ENCODE data around the gene TMED9. TPM values are rescaled to one million over a fixed set of nuclear protein-coding genes. Genes with fewer than 3 reads are reported as not detected.
A peak's percentile ranks its signal among the peaks of the same experiment; 100 is the strongest.
"Not testable (repeated sequence)": the region's sequence is repeated elsewhere in the genome, so short reads cannot be mapped to it uniquely, and the experiment has no call there.

Gene TMED9
- 310 and 483 TPM in 2 replicates for total RNA-seq (2014; rRNA removed; shearing (Covaris generic); ENCODE audit: low replicate concordance)

GRCh38 chr5:177592010-177592834 is at the start of gene TMED9:
TMED9 (plus strand) TSS chr5:177592203; CDS start chr5:177592215, 12 bp downstream.
- Histone ChIP-seq H3K36me3 (peaks cover 47% of the 10 kb centered on the region), H3K4me3 (peak within 1 kb of the TSS; percentile 88), H3K9me3 (no peaks in the 10 kb centered on the region), H3K27me3 (peaks cover 40% of the 10 kb centered on the region)
- peak; percentile 90 for DNase-seq

GRCh38 chr5:177542816-177543465 is 49.1 kb upstream of the TMED9 start:
- Histone ChIP-seq H3K4me3 (no peak overlapping the region), H3K9me3 (peaks cover 17% of the 10 kb centered on the region), H3K36me3 (peaks cover 49% of the 10 kb centered on the region)

GRCh38 chr5:177545487-177546257 is 46.3 kb upstream of the TMED9 start:
- H3K27me3 ChIP-seq = no peaks in the 10 kb centered on the region
- peaks cover 17% of the 10 kb centered on the region for H3K9me3 ChIP-seq
- peak; percentile 64 for DNase-seq
- no peak overlapping the region for H3K4me3 ChIP-seq
- peaks cover 49% of the 10 kb centered on the region for H3K36me3 ChIP-seq

More at GRCh38 chr5:177542816-177543465, 49.1 kb upstream of the TMED9 start:
- no peak for DNase-seq
- H3K27me3 ChIP-seq = no peaks in the 10 kb centered on the region

GRCh38 chr5:177546258-177546741 is 45.7 kb upstream of the TMED9 start:
- Histone ChIP-seq H3K4me3 (no peak overlapping the region), H3K36me3 (peaks cover 51% of the 10 kb centered on the region), H3K9me3 (peaks cover 17% of the 10 kb centered on the region), H3K27me3 (no peaks in the 10 kb centered on the region)
- DNase-seq = peak; percentile 92

GRCh38 chr5:177547736-177548135 is 44.3 kb upstream of the TMED9 start:
- Histone ChIP-seq H3K36me3 (peaks cover 57% of the 10 kb centered on the region), H3K9me3 (peaks cover 17% of the 10 kb centered on the region), H3K27me3 (no peaks in the 10 kb centered on the region), H3K4me3 (no peak overlapping the region)
- no peak for DNase-seq

GRCh38 chr5:177548495-177548894 is 43.5 kb upstream of the TMED9 start:
- Histone ChIP-seq H3K9me3 (peaks cover 17% of the 10 kb centered on the region), H3K36me3 (peaks cover 57% of the 10 kb centered on the region), H3K4me3 (no peak overlapping the region), H3K27me3 (no peaks in the 10 kb centered on the region)
- no peak for DNase-seq

- Histone ChIP-seq H3K4me3 (no peak overlapping the region), H3K9me3 (peaks cover 7% of the 10 kb centered on the region), H3K36me3 (peaks cover 40% of the 10 kb centered on the region), H3K27me3 (no peaks in the 10 kb centered on the region)
- DNase-seq = no peak
Measured at GRCh38 chr5:177550122-177550521, 41.9 kb upstream of the TMED9 start.

- peak; percentile 25 for DNase-seq
- no peaks in the 10 kb centered on the region for H3K27me3 ChIP-seq
- H3K4me3 ChIP-seq = peak overlapping the region; percentile 84
- H3K36me3 ChIP-seq = peaks cover 34% of the 10 kb centered on the region
- no peaks in the 10 kb centered on the region for H3K9me3 ChIP-seq
Measured at GRCh38 chr5:177552839-177553455, 39.1 kb upstream of the TMED9 start.

GRCh38 chr5:177553671-177554429 is 38.2 kb upstream of the TMED9 start:
- H3K9me3 ChIP-seq = no peaks in the 10 kb centered on the region
- peaks cover 1% of the 10 kb centered on the region for H3K27me3 ChIP-seq
- DNase-seq = peak; percentile 51

GRCh38 chr5:177554474-177555111 is 37.4 kb upstream of the TMED9 start, which contains the start of gene FAM193B:
FAM193B (minus strand) TSS chr5:177554563; CDS start chr5:177554458, 105 bp downstream.
- H3K36me3 ChIP-seq = peaks cover 33% of the 10 kb centered on the region
- peak within 1 kb of the TSS; percentile 84 for H3K4me3 ChIP-seq
- no peaks in the 10 kb centered on the region for H3K9me3 ChIP-seq
- peaks cover 4% of the 10 kb centered on the region for H3K27me3 ChIP-seq
- peak; percentile 95 for DNase-seq

More at GRCh38 chr5:177553671-177554429, 38.2 kb upstream of the TMED9 start:
- peaks cover 34% of the 10 kb centered on the region for H3K36me3 ChIP-seq
- H3K4me3 ChIP-seq = peak overlapping the region; percentile 84

- DNase-seq = no peak
- peaks cover 26% of the 10 kb centered on the region for H3K36me3 ChIP-seq
- peak overlapping the region; percentile 84 for H3K4me3 ChIP-seq
- peaks cover 4% of the 10 kb centered on the region for H3K27me3 ChIP-seq
- no peaks in the 10 kb centered on the region for H3K9me3 ChIP-seq
Measured at GRCh38 chr5:177555228-177555627, 36.8 kb upstream of the TMED9 start.

GRCh38 chr5:177555665-177556064 is 36.3 kb upstream of the TMED9 start:
- Histone ChIP-seq H3K9me3 (no peaks in the 10 kb centered on the region), H3K36me3 (peaks cover 22% of the 10 kb centered on the region), H3K4me3 (no peak overlapping the region), H3K27me3 (peaks cover 4% of the 10 kb centered on the region)
- DNase-seq = no peak

- H3K36me3 ChIP-seq = peaks cover 12% of the 10 kb centered on the region
- no peak overlapping the region for H3K4me3 ChIP-seq
- DNase-seq = no peak
- H3K27me3 ChIP-seq = peaks cover 4% of the 10 kb centered on the region
- H3K9me3 ChIP-seq = peaks cover 7% of the 10 kb centered on the region
Measured at GRCh38 chr5:177557041-177557647, 34.9 kb upstream of the TMED9 start.

GRCh38 chr5:177557796-177558195 is 34.2 kb upstream of the TMED9 start:
- no peak for DNase-seq
- no peak overlapping the region for H3K4me3 ChIP-seq
- peaks cover 11% of the 10 kb centered on the region for H3K9me3 ChIP-seq
- H3K27me3 ChIP-seq = peaks cover 4% of the 10 kb centered on the region
- peaks cover 5% of the 10 kb centered on the region for H3K36me3 ChIP-seq

- not testable (repeated sequence) for H3K4me3 ChIP-seq, H3K36me3 ChIP-seq, H3K27me3 ChIP-seq, DNase-seq
- H3K9me3 ChIP-seq = peaks cover 13% of the 10 kb centered on the region
Measured at GRCh38 chr5:177559446-177559941, 32.5 kb upstream of the TMED9 start.
